SH-SY5Y (cell line): ENCODE results near the gene UBALD2.

Source experiments
- GATA2 ChIP-seq: IDR thresholded peaks from 2 replicates; pipeline ENCODE4 v1.6.1; 2011; ENCODE audit warnings: mild to moderate bottlenecking, low read depth, low read length
- GATA3 ChIP-seq: IDR thresholded peaks from 2 replicates; pipeline ENCODE4 v1.6.1; 2011; ENCODE audit warnings: low read depth, mild to moderate bottlenecking, low read length, moderate library complexity

The UBALD2 gene

DNA sequence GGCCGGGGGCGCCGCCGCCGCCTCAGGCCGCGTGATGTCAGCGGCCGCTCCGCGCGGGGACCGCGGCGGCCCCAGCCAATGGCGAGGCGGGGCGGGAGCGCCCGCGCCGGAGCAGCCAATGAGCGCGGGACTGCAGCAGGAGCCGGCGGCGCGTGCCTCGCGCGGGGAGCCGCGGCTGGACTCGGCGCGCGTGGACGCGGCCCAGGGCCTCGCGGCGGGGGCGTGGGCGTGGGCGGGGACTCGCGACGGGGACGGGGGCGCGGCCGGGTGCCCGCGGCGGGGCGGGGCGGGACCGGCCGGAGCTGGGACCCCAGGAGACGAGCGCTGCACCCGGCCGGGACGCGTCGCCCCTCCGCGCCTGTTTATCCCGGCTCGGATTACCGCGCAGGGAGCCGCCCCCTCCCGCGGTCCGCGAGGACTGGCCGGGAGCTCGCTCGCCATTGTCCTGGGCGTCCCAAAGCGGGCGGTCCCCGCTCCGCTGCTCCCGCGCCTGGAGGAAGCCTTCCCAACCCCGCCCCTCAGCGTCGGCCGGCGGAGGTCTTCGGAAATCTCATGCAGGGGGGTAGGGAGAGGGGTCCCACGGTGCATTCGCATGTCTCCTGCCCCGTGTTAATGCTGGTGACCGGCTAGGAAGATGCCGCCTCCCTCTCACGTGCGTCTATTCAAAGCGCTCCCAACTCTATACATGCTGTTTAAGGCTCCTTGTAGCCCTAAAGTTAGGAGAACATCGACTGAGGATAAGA lies 24.5 kb upstream of the UBALD2 start, which contains the start of gene RNF157:
Gene RNF157 (minus strand): TSS at position 33 of the 743 bp plus-strand sequence. CDS start 253 bp downstream, outside the sequence.
- no peak for TF ChIP-seq GATA3
- TF ChIP-seq GATA2: no peak

DNA sequence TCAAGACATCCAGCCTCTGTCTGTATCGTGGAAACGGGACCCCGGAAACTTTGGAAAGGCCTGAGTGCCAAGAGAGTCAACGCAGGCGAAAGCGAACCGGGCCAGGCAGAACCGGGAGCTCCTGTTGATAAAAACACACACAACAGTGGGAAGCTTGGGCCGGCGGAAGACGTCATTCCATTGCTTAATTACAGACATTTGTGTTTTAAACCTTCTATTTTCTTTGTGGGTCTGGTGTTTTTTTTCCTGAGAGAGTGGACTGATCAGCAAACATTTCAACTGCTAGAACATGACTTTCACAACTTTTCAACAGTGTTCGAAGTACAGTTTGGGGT lies 24.0 kb upstream of the UBALD2 start:
- TF ChIP-seq GATA3 (no peak), GATA2 (no peak)

DNA sequence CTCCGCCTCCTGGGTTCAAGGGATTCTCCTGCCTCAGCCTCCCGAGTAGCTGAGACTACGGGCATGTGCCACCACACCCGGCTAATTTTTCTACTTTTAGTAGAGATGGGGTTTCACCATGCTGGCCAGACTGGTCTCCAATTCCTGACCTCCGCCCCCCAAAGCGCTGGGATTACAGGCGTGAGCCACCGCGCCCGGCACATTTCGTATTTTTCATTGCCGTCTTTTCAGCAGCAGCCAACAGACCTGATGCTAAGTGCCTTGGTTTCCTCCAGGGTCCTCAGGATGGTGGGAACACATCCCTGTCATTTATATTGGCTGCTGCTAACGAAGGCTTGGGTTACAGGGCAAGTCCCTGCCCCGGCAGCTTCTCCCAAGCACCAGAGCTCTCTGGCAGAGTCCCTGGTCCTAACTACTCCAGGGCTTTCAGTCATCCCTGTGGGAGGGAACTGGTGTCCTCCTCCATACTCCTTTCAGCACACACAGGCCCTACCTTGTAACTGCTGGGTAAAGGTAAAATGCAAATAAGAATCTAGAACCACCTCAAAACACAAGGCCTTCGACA lies 23.4 kb upstream of the UBALD2 start:
- TF ChIP-seq GATA2: no peak
- no peak for TF ChIP-seq GATA3

DNA sequence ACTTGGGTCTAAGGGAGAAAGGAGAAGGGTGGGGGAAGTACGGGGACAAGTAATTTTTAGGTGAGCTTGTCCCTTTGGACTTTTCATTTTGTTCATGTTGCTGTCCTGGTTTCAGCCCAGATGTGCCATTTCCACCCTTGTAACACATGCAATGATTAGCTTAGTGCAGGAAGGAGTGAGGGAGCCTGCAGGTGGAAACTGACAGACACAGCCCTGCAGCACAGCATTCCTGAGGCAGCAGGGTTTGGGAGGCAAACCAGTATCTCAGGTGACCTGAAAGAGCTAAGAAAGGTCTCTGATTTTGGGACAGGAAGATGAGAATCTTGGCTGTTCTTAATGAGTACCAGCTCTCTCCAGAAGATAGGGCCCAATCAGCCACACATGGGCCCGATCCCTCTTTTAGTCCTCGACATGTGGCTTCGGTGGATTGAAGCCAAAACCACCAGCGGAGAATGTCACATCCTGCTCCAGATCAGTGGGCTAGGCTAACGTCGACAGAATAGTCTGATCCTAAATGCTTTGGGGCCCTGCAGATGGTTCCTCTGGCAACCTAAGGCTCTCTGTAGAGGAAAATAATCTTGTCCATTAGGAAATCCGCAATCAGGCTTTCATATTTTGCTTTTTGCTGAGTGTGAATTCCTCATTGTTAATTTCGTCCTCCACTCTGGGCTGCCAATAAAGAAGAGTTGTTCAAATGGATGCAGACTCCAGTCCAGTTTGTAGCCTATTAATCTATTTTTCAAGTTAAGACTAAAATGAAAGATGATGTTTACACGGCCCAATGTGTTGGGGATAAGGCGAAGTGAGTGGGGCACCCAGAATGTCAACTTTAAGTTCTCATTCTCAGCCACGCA lies 21.1 kb upstream of the UBALD2 start:
- TF ChIP-seq GATA3 (no peak), GATA2 (no peak)

DNA sequence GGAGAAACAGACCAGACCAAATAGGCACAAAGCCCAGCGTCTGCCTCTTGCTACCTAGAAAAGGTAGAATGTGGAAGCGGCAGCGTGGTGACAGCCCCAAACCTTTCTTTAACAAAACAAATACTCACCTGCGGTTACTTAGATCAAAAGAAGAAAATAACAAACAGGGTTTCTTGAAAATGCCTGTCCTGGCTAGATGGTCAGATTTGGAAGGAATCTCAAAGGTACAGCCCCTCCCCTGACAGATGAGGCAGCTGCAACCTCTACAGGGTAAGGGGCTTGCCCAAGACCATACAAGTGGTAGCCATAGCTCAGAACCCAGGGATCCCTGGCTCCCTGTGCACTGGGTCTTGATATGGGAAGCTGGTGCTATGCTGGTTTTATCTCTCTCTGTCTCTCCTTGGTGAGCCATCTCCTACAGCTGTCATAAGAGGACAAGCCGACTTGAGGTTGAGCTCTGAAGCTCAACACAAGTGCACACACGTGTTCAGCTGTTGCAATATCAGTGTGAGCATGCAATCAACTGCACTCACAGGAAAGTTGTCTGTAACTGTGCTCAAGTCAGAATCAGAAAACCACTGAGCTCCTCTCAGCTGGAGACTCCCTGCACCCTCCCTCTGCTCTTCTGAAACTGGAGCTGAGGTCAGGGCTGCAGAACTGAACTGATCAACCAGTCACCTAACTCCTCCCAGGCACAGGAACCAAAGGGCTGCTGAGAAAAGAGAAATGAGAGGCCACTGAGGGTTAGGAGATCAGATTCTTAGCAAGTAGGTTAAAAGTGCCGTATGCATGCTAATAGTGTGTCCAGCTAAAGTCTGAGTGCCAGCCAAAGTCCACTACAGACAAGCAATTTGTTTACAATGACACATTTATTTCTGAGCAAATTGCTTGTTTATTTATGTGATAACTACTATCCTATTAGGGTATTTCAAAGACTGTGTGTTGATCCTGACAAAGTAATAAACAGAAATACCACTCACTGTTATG lies 18.8 kb upstream of the UBALD2 start:
- TF ChIP-seq GATA2: no peak
- TF ChIP-seq GATA3: no peak

DNA sequence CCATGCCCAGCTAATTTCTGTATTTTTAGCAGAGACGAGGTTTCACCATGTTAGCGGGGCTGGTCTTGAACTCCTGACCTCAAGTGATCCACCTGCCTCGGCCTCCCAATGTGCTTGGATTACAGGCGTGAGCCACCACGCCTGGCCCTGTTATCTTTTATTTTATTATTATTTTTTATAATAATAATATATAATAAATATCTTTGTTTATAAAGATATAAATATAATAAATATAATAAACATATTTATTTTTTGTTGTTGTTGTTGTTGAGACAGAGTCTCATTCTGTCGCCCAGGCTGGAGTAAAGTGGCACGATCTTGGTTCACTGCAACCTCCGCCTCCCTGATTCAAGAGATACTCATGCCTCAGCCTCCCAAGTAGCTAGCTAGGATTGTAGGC lies 17.8 kb upstream of the UBALD2 start:
- TF ChIP-seq GATA3 (no peak), GATA2 (no peak)

DNA sequence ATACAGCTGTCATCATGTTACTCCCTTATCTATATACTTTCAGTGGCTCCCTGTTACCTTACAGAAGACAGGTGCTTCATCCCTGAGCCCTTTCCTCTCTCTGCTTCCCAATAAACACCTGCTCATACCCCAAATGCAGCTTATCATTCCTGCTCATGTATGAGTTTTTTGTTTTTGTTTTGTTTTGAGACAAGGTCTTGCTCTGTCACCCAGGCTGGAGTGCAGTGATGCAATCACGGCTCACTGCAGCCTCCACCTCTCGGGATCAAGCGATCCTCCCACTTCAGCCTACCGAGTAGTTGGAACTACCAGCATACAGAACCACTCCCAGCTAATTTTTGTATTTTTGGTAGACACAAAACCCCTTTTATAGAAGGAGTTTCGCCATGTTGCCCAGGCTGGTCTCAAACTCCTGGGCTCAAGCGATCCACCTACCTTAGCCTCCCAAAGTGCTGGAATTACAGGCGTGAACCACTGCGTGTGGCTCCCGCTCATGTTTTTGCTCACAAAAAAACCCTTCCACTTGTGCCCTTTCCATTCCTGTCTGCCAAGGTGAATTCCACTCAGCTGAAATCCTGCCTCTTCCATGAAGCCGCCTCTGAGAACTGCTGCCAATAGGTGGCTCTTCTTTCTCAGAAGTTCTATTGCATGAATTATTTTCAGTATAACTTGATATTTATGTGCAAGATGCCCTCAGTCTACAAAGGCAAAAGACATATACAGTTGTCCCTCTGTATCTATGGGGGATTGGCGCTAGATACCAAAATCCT lies 16.9 kb upstream of the UBALD2 start:
- no peak for TF ChIP-seq GATA3
- TF ChIP-seq GATA2: no peak

DNA sequence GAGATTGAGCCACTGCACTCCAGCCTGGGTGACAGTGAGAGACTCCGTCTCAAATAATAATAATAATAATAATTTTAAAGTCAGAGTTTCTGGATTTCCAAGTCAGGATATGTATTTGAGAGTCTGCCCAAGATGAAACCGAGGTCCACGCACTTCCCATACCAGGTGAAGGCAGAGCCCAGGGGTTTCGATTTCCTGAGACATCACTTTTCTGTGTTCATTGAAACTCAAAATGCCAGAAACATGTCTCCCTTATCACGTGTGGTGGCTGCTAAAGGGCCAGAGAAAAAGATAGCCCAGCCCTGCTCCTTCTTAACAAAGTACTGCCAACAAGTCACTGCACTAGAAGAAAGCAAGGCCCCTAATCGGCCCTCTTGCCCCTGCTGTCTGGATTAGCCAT lies 15.0 kb upstream of the UBALD2 start:
- TF ChIP-seq GATA3 (no peak), GATA2 (no peak)

DNA sequence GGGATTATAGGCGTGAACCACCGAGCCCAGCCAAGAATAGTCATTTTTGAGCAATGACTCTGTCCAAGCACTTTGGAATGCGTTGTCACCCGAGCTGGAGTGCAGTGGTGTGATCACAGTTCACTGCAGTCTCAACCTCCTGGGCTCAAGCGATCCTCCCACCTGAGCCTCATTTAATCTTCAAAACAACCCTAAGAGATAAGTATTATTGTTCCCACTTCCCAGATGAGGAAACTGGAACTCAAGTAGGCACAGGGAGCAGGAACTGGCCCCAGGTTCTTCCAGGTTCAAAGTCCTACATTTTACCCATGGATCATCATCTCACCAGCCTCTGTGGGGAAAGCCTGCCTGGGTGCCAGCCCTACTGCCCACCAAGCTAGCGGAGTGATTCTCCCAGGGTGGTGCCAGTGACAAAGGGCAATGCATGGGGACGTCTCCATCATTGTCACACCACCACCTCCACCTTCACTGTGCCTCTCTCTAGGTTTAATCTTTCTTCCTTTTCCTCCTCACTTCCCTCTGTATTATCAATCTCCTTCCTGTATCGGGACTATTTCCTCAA lies 13.6 kb upstream of the UBALD2 start:
- TF ChIP-seq GATA3: no peak
- TF ChIP-seq GATA2: no peak

DNA sequence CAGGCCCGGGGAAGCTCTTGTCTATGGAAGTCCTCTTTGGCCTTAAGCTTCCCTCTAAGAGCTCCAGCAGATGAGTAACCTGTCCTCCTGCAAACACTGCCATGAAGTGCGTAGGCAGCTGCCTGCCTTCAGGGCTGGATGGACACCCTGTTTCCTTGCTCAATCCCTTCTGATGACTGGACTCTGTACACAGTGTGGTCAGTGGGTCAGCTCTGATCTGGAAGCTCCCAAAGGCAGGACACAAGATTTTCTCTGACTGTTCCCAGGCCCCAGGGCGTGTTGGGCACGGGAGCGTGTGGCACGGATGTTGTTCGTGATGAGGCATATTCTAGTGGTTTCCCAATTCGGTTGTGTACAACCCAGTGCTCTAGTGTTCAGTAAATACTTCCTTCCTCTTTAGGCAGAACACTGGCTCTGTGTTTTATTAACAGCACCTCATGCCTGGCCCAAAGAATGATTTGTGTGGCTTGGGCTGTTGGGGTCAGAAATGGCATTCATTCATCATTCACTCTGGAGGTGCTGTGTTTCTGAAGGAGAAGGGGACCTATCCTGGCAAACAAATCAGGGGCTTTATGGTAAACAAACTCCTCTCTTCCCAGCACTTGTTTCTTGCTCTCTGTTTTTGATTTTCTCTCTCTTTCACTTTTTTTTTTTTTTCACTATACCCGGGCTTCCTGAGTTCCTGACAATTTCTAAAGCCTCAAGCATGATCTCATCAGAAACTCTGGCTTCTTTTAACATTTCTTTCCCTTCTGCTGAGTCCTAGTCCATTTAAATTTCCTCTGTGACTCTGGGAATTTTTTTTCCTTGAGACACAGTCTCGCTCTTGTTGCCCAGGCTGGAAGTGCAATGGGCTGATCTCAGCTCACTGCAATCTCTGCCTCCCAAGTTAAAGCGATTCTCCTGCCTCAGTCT lies 12.9 kb upstream of the UBALD2 start:
- TF ChIP-seq GATA2: no peak
- TF ChIP-seq GATA3: no peak

DNA sequence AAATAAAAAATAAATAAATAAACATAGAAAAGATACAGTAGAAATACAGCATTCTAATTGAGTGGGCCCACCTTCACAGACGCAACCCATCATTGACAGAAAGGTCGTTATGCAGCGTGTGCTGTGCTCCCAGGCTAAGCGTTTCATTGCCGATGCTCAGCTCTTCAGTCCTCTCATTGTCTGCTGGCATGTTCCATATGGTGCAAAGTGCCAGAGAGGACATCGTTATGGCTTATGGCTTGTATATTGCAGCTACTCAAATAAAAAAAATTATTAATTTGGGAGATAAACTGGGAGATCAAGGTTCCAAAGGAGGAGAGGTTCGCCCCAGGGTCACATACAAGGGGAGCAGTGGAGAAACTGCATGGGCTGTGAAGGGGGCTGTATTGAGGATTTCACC lies 11.3 kb upstream of the UBALD2 start:
- TF ChIP-seq GATA2: no peak
- no peak for TF ChIP-seq GATA3

DNA sequence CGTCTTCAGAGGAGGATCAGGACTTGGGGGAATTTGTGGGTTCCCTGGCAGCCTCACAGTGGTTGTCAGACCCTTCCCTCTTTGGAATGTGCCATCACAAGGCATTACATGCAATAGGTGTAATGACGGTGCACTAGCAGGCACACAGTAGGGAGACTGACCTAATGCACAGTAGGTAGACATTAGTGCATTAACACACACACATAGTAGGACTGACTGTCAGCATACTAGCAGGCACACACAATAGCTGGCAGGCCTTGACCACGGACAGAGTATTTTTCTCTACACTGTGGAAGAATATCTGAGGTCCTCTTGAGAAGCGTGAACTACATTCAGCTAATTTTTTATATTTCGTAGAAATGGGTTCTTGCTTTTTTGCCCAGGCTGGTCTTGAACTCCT lies 10.9 kb upstream of the UBALD2 start:
- TF ChIP-seq GATA3 (no peak), GATA2 (no peak)
